Right cardiac atrium (tissue), 5 donors: ENCODE results near the gene CNFN. TPM values are rescaled to one million over a fixed set of nuclear protein-coding genes. Genes with fewer than 3 reads are reported as not detected.
A peak's percentile ranks its signal among the peaks of the same experiment; 100 is the strongest.

Experiments used
- ATAC-seq, 2 donors: fragments of 200-7000 bp; cut with Tn5 transposase; one replicate each; pipeline versions ENCODE4 v1.8.0 to v1.9.1; 2020; ENCODE audit warnings: moderate library complexity in 2 of 2, mild to moderate bottlenecking in 1 of 2
- DNase-seq, 3 donors: peaks; one replicate each; pipeline ENCODE4 v3.0.0-alpha.2; 2020
- H3K27ac ChIP-seq: one replicate; pipeline ENCODE4 v1.5.1; 2013; ENCODE audit warnings: mild to moderate bottlenecking, low read length, control low read depth, moderate library complexity
- H3K27me3 ChIP-seq: one replicate; pipeline ENCODE4 v1.6.1; 2013; ENCODE audit not compliant: control insufficient read depth, insufficient read depth
- H3K4me1 ChIP-seq: one replicate; pipeline ENCODE4 v1.6.1; 2013; ENCODE audit warnings: low read length; ENCODE audit not compliant: control insufficient read depth, insufficient read depth
- H3K4me3 ChIP-seq: one replicate; pipeline ENCODE4 v1.5.1; 2013; ENCODE audit warnings: low read length, control low read depth
- H3K9me3 ChIP-seq: one replicate; pipeline ENCODE4 v1.6.1; 2013; ENCODE audit warnings: low read length; ENCODE audit not compliant: control insufficient read depth
- WGBS: extraction: QIAGEN DNeasy Blood & Tissue Kit; methylation state at CpG from one replicate; pipeline ENCODE4 v1.1.7; 2013; 5-methylcytosine and 5-hydroxymethylcytosine counted together
- intact Hi-C, 4 donors: fragments of 100-400 bp; cut with DNase I; formaldehyde crosslinking; loops; one replicate each; pipeline versions ENCODE4 v1.11.0 to v1.14.0; 2022 to 2023
- polyA plus RNA-seq: library from polyadenylated mRNA; stranded (reverse); fragments of 200-250 nt; gene quantifications from one replicate; pipeline ENCODE4 v1.2.3, GENCODE V29; 2013
- total RNA-seq, 4 donors: library from RNA; stranded (reverse); fragmentation: NEBNext Ultra II Directional; extraction: Animal tissue kit (Norgen Biotek cat#: 25700); gene quantifications; one replicate each; pipeline ENCODE4 v1.2.1, GENCODE V29; 2021
- donor health status: healthy with polysubstance abuse.
- donor health status: DM: no; HTN: yes; CAD: no.
- donor health status: DM: no; HTN: no; CAD: no.
- donor health status: DM: no; HTN: yes; CAD: no; lungs with severe emphysema.
- donor health status: DM: yes; HTN: yes; CAD: no.

Gene CNFN
- total and polyA plus RNA-seq, 5 donors, result 0.50 to 1.9 (median 0.78) TPM; not detected in 1

DNA sequence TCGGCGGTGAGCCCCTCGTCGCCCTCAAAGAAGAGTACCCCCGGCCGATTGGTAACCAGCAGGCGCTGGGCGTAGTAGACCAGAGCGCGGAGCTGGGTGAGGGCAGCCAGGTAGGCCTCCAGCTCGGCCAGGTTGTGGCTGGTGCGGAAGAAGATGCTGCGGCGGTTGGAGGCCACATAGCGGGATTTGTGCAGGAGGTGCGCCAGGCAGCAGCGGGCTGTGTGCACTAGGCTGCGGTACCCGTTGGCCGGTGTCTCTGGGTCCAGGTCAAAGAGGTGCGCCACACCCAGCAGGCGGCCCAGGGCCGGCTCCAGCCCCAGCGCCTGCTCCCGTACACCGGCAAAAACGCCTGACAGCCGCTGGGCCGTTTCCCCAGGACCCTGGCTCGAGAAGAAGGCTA lies 20.3 kb upstream of the CNFN start:
- Histone ChIP-seq H3K27ac (no peak overlapping the region), H3K4me1 (peaks cover 2% of the 10 kb centered on the region), H3K27me3 (no peaks in the 10 kb centered on the region), H3K9me3 (no peaks in the 10 kb centered on the region), H3K4me3 (no peak overlapping the region)
- WGBS, result 95% methylated on average over 30 of the region's 30 CpGs
- intact Hi-C loops, result no loop called here
- DNase-seq (peak; percentile 13 to 60 (median 48)), ATAC-seq (no peak)

DNA sequence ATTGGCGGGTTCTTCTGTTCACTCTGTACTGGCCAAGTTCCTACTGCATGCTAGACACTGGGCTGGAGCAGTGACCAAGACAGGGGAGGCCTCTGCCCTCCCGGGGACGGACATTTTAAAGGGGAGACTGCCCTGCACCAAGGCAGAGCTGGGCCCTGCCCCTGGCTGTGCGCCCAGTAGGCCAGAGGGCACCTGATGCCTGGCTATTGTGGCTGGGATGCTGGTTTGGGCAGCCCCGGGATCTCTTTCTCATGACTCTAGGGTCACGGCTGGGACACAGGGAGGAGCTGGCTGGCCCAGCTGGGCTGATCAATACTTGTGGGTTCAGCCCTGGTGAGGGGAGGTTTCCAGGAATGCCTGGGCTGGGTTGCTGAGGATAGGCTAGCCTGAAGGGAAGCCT lies 19.4 kb upstream of the CNFN start:
- whole genome bisulfite sequencing, result 62% methylated on average over 6 of the region's 6 CpGs
- H3K4me3 ChIP-seq, result no peak overlapping the region
- no peaks in the 10 kb centered on the region for H3K27me3 ChIP-seq
- ATAC-seq (peak; percentile 39 to 65), DNase-seq (peak in 2 of 3 donors; percentile 65 to 79)
- H3K27ac ChIP-seq, result no peak overlapping the region
- intact Hi-C loops, result no loop called here
- peaks cover 2% of the 10 kb centered on the region for H3K4me1 ChIP-seq
- no peaks in the 10 kb centered on the region for H3K9me3 ChIP-seq

DNA sequence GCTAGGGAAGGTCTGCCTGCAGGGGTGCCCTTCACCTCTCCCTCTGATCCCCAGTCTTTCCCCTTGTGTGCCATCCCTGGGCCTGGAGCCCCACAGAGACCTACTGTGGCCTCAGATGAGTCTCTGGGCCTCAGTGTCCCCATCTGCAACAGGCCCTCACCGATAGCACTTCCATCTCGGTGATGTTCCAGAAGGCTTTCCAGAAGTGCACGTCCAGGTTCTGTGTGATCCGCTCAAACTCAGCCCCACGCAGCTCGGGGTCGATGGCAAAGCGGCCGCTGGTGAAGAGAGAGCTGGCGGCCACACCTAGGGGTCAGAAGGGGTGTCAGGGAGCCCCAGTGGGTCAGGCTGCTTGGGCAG lies 17.7 kb upstream of the CNFN start:
- no peak overlapping the region for H3K27ac ChIP-seq
- H3K4me3 ChIP-seq, result no peak overlapping the region
- ATAC-seq (no peak), DNase-seq (no peak)
- 96% methylated on average over 10 of the region's 10 CpGs for WGBS
- intact Hi-C loops, result no loop called here
- H3K27me3 ChIP-seq, result no peaks in the 10 kb centered on the region
- H3K9me3 ChIP-seq, result no peaks in the 10 kb centered on the region
- H3K4me1 ChIP-seq, result peaks cover under 1% of the 10 kb centered on the region

DNA sequence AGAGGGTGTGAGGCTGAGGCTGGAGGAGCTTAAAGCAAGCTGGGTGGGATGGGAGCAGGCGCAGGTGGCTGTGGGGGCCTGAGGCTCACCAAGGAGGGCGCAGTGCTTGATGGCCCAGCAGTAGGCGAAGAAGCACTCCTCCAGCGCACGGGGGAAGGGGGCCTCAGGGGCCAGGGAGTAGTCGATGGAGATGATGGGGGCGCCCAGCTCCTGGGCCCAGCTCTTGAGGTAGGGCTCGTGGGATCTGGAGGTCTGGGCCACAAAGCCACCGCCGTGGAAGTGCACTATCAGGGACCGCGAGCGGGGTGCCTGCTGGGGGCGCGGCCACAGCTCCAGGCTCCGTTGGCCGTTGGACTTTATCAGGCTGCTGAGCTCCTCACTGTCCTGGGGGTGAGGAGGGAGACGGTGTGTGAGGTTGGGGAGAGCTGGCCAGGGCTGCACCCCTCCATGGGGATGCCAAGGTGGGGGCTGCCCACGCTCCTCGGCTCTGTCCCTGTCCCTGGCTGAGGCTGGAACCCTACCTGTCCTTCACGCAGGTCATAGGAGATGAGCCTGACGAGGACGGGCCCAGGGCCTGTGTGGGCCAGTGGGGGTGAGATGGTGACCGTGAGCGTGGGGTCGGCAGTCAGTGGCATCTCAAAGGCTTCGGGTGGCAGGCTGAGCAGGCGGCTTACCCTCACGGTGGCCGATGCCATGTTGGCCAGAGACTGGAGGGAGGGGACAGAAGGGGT lies 17.2 kb upstream of the CNFN start:
- Histone ChIP-seq H3K4me1 (no peaks in the 10 kb centered on the region), H3K27me3 (no peaks in the 10 kb centered on the region), H3K9me3 (no peaks in the 10 kb centered on the region), H3K27ac (no peak overlapping the region), H3K4me3 (no peak overlapping the region)
- WGBS, result 90% methylated on average over 30 of the region's 30 CpGs
- intact Hi-C loops, result no loop called here
- no peak for ATAC-seq
- DNase-seq, result peak in 2 of 3 donors; percentile 37 to 56

DNA sequence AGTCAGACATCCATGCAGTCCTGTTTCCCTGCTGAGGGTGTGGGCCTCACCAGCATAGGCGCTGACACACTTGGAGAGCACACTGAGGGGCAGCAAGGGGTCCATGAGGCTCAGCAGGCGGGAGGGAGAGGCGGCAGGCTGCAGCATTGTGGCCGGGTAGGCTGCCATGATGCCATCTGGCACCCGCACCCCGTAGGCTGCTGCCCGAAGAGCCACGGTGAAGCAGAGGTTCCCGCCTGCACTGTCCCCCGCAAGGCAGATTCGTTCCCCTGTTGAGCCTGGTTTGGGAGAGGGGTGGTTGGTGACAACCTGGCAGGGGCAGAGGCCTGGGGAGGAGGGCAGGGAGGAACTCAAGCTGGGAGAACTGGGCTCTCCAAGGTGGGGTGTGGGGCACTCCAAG lies 16.0 kb upstream of the CNFN start:
- no peaks in the 10 kb centered on the region for H3K27me3 ChIP-seq
- H3K4me3 ChIP-seq, result no peak overlapping the region
- no peaks in the 10 kb centered on the region for H3K9me3 ChIP-seq
- ATAC-seq, result no peak
- 93% methylated on average over 11 of the region's 11 CpGs for WGBS
- peak in 1 of 3 donors; percentile 42 for DNase-seq
- no peaks in the 10 kb centered on the region for H3K4me1 ChIP-seq
- intact Hi-C loops, result no loop called here
- H3K27ac ChIP-seq, result no peak overlapping the region

DNA sequence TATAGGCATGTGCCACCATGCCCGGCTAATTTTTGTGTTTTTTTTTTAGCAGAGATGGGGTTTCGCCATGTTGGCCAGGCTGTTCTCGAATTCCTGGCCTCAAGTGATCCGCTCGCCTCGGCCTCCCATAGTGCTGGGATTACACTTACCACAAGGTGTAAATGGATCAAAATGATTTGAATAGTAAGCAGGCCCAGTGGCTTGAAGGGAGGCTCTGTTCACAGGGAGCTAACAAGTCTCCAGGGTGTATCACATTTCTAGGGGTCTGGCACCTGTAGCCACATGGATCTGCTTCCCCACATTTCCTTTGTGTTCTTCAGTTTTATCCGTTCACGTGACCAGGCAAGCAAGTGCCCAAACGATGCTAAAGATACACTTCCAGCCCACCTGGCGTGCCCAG lies 13.5 kb upstream of the CNFN start:
- peak in 2 of 3 donors; percentile 28 to 32 for DNase-seq
- intact Hi-C loops, result no loop called here
- ATAC-seq, result no peak
- WGBS, result 95% methylated on average over 10 of the region's 10 CpGs
- Histone ChIP-seq H3K4me1 (no peaks in the 10 kb centered on the region), H3K9me3 (no peaks in the 10 kb centered on the region), H3K27me3 (no peaks in the 10 kb centered on the region), H3K4me3 (no peak overlapping the region), H3K27ac (no peak overlapping the region)

DNA sequence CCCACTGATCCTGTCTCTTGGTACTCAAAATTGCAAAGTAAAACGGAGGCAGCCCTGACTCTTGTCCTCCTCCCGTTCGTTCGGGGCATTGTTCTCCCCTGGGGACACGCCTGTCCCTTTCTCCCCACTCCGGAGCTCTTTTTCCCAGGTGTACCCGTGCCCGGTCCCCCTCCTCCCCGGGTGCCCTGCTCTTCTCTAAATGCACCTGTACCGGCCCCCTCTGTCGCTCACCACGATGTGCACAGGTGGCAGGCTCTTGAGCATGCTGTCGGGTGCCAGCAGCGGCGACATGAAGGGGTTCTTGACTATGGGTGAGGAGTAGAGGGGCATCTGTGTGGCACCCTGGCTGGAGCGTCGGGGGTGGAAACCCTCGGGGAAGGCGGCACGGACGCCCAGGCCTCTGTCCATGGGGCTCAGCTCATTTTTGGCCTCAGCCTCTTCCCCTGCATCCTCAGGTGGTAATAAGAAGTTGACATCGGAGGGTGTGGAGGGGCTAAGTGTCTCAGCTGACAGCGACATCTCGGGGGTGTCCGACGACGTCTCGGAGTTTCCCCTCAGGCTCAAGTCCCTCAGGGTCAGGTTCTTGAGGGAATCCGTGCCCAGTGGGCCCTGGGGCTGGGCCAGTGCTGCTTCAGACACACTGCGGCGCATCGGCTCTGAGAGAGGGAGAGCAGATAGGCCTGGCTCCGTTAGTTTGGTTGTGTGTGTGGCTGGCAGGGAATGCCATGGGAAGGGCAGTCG lies 12.4 kb upstream of the CNFN start:
- peak in 1 of 2 donors; percentile 1 for ATAC-seq
- WGBS, result 60% methylated on average over 34 of the region's 34 CpGs
- Histone ChIP-seq H3K4me1 (peaks cover 3% of the 10 kb centered on the region), H3K27me3 (no peaks in the 10 kb centered on the region), H3K9me3 (no peaks in the 10 kb centered on the region), H3K4me3 (no peak overlapping the region), H3K27ac (no peak overlapping the region)
- intact Hi-C loops, result no loop called here
- DNase-seq, result peak in 1 of 3 donors; percentile 62

DNA sequence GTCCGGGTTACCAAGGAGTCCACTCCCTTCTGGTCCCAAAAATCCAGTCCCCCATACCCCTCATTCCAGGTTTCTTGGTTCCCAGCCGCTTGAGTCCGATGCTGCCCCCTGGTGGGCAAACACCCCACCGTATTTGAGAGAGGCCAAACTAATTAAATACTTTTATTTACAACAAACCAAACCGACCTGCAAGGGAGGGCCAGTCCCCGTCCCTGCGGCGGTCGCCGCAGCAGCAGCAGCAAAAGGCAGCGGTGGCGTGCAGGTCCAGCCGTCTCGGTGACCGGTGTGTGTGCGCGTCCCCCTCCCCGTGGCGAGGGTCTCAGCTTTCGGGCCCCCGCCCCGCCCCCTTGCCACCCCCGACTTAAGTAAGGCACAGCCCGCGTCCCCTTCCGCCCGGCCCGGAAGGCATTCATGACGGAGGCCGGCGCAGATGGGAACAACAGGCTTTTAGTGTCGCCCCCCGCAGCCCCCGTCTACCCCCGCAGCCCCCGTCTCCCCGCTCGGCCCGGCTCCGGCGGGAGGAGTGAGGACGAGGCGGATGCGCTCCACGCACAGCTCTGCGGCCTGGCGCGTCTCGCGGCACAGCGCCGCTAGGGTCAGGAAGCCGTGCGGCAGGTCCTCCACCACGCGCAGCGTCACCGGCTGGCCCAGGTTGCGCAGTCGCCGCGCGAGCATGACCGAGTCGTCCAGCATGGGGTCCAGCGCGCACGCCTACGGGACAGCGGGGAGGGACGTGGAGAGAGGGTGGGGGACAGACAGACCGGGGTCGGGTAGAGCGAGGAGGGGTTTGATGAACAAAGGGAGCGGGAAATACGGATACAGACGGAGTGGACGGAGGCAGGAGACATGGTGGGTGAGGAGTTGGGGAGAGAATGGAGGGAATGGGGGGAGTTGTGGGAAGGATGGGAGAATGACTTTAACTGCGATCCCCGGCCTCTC lies 11.5 kb upstream of the CNFN start:
- H3K27me3 ChIP-seq, result no peaks in the 10 kb centered on the region
- no peaks in the 10 kb centered on the region for H3K9me3 ChIP-seq
- peak; percentile 78 to 94 (median 91) for DNase-seq
- intact Hi-C loops, result no loop called here
- ATAC-seq, result peak; percentile 68 to 72
- H3K27ac ChIP-seq, result no peak overlapping the region
- under 1% methylated on average over 80 of the region's 80 CpGs for WGBS
- peak overlapping the region; percentile 62 for H3K4me3 ChIP-seq
- H3K4me1 ChIP-seq, result peaks cover 5% of the 10 kb centered on the region

DNA sequence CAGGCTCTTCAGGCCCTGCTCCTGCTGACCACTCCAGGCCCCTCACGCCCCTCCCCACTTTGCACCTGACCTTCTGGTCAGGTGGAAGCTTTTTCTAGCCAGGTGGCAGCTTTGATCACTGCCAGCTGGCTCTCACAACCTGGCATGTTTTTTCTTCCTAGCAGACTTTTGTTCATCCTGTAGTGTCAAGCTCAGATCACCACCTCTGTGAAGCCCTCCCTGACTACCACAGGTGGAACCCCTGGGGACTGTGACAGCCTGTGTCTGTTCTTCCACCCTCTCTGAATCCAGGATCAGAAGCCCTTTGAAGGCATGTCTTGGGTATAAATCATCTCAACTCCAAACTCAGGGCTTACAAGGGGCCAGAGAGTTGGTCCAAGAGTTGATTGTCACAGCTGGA lies 10.3 kb upstream of the CNFN start:
- no peaks in the 10 kb centered on the region for H3K27me3 ChIP-seq
- H3K4me3 ChIP-seq, result no peak overlapping the region
- no peaks in the 10 kb centered on the region for H3K9me3 ChIP-seq
- intact Hi-C loops, result no loop called here
- H3K4me1 ChIP-seq, result peaks cover 5% of the 10 kb centered on the region
- ATAC-seq, result no peak
- peak in 1 of 3 donors; percentile 27 for DNase-seq
- H3K27ac ChIP-seq, result no peak overlapping the region
- WGBS, result 95% methylated on average over 1 of the region's 1 CpG

DNA sequence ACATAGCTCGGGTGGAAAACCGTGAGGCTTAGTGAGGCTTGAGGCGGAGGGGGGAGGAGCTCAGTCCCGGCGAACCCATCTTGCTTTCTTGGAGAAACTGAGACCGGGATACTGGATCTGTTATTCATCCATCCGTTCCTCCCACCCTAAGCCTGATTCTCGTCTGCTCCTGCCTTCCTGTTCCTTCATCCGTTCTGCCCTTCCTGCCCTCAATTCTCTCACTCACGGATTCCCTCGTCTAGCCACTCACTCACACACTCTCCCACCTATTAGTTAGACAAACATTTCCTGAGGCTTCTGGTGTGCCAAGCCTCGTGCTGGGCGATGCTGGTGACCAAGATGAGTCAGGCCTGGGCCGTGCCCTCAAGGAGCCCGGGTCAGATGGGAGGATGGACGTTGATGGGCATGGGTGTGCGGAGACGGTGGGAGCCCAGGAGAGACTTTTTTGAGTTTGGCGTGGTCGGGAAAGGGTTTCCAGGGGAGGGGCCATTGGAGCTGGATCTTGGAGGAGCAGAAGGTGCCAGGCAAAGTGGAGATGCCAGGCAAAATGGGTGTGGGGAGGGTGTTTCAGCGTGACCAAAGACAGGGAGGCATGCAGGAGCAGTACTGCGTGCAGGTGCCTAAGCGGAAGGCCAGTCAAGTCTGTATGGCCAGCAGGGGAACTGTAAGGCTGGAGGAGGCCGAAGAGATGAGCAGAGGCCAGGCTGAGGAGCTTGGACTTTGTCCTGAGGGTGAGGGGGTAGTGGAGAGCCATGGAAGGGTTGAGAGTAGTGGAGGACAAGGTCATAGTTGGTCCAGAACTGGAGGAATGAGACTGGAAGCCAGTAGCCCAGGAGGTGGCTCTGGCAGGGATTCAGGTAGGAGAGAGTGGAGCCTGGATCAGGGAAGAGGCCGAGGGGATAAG lies 7.4 kb upstream of the CNFN start:
- Histone ChIP-seq H3K27me3 (no peaks in the 10 kb centered on the region), H3K4me3 (peak overlapping the region; percentile 73), H3K27ac (peak overlapping the region; percentile 66), H3K4me1 (peaks cover 5% of the 10 kb centered on the region), H3K9me3 (no peaks in the 10 kb centered on the region)
- DNase-seq (peak in 1 of 3 donors; percentile 39), ATAC-seq (peak; percentile 0 to 1)
- intact Hi-C loops, result loop anchor here in 1 of 4 donors (10.0 kb wide), 1 partner anchor 263 kb away; the partner anchor contains the start of gene POU2F2
- 25% methylated on average over 25 of the region's 25 CpGs for WGBS
